K562 (cell line): ENCODE data around the gene MROH2B. TPM values are rescaled to one million over a fixed set of nuclear protein-coding genes. Genes with fewer than 3 reads are reported as not detected.

Source experiments
- ELK3 ChIP-seq: fragments of 450-650 bp; formaldehyde crosslinking; IDR thresholded peaks from 2 replicates; pipeline ENCODE4 v1.4.0; 2020; ENCODE audit warnings: mild to moderate bottlenecking
- EP400 ChIP-seq: fragments of 450-650 bp; IDR thresholded peaks from 2 replicates; pipeline ENCODE4 v1.6.1; 2017; ENCODE audit warnings: antibody characterized with exemption, mild to moderate bottlenecking, moderate library complexity
- FOXA3 ChIP-seq, 2 experiments: fragments of 450-650 bp in 1 of 2; sonication (generic) in 1 of 2; formaldehyde crosslinking; IDR thresholded peaks in 1 of 2; conservative IDR thresholded peaks in 1 of 2; 2 replicates each; pipeline versions ENCODE4 v1.4.0 to v1.8.0; 2020 to 2022; ENCODE audit warnings: mild to moderate bottlenecking in 2 of 2, missing genetic modification reagents in 1 of 2
- FUS ChIP-seq: fragments of 200-400 bp; formaldehyde crosslinking; optimal IDR thresholded peaks from 2 replicates; pipeline ENCODE3; 2017; ENCODE audit warnings: low read depth, low read length
- GABPB1 ChIP-seq: sonication (generic); formaldehyde crosslinking; IDR thresholded peaks from 2 replicates; pipeline ENCODE4 v1.8.0; 2022; ENCODE audit warnings: mild to moderate bottlenecking, missing genetic modification reagents
- polyA plus RNA-seq, 8 experiments: library from polyadenylated mRNA; depleted of rRNA in 4 of 8; stranded (reverse) in 5 of 8; unstranded in 3 of 8; fragments of >200 nt; fragmentation: Nextera tagmentation in 2 of 8; fragmentation: Illumina TruSeq in 1 of 8; extraction: Ambion mirVana in 2 of 8; extraction: Trizol in 1 of 8; gene quantifications; 2 replicates each; pipeline versions ENCODE4 v1.2.1 to v1.2.3, GENCODE V29; 2011 to 2014; ENCODE audit warnings: inconsistent platforms in 1 of 8, missing spikeins in 1 of 8
- total RNA-seq, 7 experiments: library from RNA; depleted of rRNA in 6 of 7; stranded (reverse); fragments of >200 nt in 6 of 7; fragmentation: Illumina TruSeq in 2 of 7; extraction: Trizol in 2 of 7; gene quantifications; 2 replicates each; pipeline versions ENCODE4 v1.2.1 to v1.2.3, GENCODE V29; 2011 to 2021; ENCODE audit warnings: low replicate concordance in 1 of 7
- TF ChIP-seq, protein P1 (sequence below): fragments of 450-650 bp; IDR thresholded peaks from 2 replicates; pipeline ENCODE4 v1.6.1; 2016; ENCODE audit warnings: mild to moderate bottlenecking, moderate library complexity

The MROH2B gene
- total and polyA plus RNA-seq, 9 of the 15 experiments (the other 6 are each of a cell fraction or from before 2014, with no cell fraction given): not detected

DNA sequence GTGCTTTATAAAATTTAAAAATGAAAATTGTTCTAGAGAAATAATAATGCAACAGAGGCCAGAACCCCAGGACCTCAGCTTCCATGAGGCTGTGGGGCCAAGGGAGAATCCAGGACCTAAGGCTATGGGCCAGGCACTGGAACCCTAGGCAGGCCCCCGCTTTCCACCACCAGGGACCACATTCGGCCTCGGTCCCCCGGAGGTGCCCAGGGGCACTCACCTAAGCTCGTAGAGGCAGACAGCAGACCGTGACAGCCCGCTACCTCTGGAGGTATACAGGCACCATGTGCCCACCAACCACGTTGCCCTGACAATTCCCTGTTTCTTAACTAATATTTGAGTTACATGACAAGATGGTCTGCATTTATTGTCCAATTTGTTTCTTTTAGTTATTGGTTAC is 49.5 kb upstream of the MROH2B start (continued):
- TF ChIP-seq, protein P1, sequence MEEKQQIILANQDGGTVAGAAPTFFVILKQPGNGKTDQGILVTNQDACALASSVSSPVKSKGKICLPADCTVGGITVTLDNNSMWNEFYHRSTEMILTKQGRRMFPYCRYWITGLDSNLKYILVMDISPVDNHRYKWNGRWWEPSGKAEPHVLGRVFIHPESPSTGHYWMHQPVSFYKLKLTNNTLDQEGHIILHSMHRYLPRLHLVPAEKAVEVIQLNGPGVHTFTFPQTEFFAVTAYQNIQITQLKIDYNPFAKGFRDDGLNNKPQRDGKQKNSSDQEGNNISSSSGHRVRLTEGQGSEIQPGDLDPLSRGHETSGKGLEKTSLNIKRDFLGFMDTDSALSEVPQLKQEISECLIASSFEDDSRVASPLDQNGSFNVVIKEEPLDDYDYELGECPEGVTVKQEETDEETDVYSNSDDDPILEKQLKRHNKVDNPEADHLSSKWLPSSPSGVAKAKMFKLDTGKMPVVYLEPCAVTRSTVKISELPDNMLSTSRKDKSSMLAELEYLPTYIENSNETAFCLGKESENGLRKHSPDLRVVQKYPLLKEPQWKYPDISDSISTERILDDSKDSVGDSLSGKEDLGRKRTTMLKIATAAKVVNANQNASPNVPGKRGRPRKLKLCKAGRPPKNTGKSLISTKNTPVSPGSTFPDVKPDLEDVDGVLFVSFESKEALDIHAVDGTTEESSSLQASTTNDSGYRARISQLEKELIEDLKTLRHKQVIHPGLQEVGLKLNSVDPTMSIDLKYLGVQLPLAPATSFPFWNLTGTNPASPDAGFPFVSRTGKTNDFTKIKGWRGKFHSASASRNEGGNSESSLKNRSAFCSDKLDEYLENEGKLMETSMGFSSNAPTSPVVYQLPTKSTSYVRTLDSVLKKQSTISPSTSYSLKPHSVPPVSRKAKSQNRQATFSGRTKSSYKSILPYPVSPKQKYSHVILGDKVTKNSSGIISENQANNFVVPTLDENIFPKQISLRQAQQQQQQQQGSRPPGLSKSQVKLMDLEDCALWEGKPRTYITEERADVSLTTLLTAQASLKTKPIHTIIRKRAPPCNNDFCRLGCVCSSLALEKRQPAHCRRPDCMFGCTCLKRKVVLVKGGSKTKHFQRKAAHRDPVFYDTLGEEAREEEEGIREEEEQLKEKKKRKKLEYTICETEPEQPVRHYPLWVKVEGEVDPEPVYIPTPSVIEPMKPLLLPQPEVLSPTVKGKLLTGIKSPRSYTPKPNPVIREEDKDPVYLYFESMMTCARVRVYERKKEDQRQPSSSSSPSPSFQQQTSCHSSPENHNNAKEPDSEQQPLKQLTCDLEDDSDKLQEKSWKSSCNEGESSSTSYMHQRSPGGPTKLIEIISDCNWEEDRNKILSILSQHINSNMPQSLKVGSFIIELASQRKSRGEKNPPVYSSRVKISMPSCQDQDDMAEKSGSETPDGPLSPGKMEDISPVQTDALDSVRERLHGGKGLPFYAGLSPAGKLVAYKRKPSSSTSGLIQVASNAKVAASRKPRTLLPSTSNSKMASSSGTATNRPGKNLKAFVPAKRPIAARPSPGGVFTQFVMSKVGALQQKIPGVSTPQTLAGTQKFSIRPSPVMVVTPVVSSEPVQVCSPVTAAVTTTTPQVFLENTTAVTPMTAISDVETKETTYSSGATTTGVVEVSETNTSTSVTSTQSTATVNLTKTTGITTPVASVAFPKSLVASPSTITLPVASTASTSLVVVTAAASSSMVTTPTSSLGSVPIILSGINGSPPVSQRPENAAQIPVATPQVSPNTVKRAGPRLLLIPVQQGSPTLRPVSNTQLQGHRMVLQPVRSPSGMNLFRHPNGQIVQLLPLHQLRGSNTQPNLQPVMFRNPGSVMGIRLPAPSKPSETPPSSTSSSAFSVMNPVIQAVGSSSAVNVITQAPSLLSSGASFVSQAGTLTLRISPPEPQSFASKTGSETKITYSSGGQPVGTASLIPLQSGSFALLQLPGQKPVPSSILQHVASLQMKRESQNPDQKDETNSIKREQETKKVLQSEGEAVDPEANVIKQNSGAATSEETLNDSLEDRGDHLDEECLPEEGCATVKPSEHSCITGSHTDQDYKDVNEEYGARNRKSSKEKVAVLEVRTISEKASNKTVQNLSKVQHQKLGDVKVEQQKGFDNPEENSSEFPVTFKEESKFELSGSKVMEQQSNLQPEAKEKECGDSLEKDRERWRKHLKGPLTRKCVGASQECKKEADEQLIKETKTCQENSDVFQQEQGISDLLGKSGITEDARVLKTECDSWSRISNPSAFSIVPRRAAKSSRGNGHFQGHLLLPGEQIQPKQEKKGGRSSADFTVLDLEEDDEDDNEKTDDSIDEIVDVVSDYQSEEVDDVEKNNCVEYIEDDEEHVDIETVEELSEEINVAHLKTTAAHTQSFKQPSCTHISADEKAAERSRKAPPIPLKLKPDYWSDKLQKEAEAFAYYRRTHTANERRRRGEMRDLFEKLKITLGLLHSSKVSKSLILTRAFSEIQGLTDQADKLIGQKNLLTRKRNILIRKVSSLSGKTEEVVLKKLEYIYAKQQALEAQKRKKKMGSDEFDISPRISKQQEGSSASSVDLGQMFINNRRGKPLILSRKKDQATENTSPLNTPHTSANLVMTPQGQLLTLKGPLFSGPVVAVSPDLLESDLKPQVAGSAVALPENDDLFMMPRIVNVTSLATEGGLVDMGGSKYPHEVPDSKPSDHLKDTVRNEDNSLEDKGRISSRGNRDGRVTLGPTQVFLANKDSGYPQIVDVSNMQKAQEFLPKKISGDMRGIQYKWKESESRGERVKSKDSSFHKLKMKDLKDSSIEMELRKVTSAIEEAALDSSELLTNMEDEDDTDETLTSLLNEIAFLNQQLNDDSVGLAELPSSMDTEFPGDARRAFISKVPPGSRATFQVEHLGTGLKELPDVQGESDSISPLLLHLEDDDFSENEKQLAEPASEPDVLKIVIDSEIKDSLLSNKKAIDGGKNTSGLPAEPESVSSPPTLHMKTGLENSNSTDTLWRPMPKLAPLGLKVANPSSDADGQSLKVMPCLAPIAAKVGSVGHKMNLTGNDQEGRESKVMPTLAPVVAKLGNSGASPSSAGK: no peak
- TF ChIP-seq EP400: no peak
- TF ChIP-seq ELK3 (CRISPR knock-in tag): no peak
- no peak for TF ChIP-seq FOXA3 (CRISPR knock-in tag; conservative IDR thresholded peaks at IDR 0.05 in 1 of 2, IDR thresholded peaks at IDR 0.05 in 1 of 2)
- no peak for TF ChIP-seq GABPB1 (CRISPR knock-in tag)
- no peak for TF ChIP-seq FUS
- TF ChIP-seq, all 486 proteins: peak for 0
